Endodermal cell (in vitro differentiated cells): Measurements from ENCODE around the gene GM2A. TPM values are rescaled to one million over a fixed set of nuclear protein-coding genes. Genes with fewer than 3 reads are reported as not detected.

ENCODE experiments used
- DNase-seq: peaks from one replicate; pipeline ENCODE4 v3.0.0-alpha.2; 2017
- H3K27ac ChIP-seq: 2 replicates; pipeline ENCODE4 v1.5.1; 2013; ENCODE audit warnings: mild to moderate bottlenecking, low read depth, low read length, moderate library complexity
- H3K27me3 ChIP-seq: 2 replicates; pipeline ENCODE4 v1.6.1; 2013; ENCODE audit warnings: mild to moderate bottlenecking, low read length, moderate library complexity; ENCODE audit not compliant: insufficient read depth, control insufficient read depth, poor library complexity, severe bottlenecking
- H3K36me3 ChIP-seq: 2 replicates; pipeline ENCODE4 v1.7.0; 2013; ENCODE audit warnings: mild to moderate bottlenecking, low read length, moderate library complexity; ENCODE audit not compliant: control insufficient read depth, insufficient read depth
- H3K4me1 ChIP-seq: one replicate; pipeline ENCODE4 v1.7.0; 2013; ENCODE audit warnings: low read length; ENCODE audit not compliant: control insufficient read depth, insufficient read depth
- H3K4me3 ChIP-seq: 2 replicates; pipeline ENCODE4 v1.5.1; 2013; ENCODE audit warnings: mild to moderate bottlenecking, low read length, moderate library complexity
- H3K9ac ChIP-seq: 2 replicates; pipeline ENCODE4 v1.6.1; 2013; ENCODE audit warnings: mild to moderate bottlenecking, low read length, moderate library complexity; ENCODE audit not compliant: poor library complexity, severe bottlenecking; ENCODE audit errors: extremely low read depth
- H3K9me3 ChIP-seq: 2 replicates; pipeline ENCODE4 v1.6.1; 2013; ENCODE audit warnings: mild to moderate bottlenecking, low read length, moderate library complexity; ENCODE audit not compliant: control insufficient read depth
- H3K27ac Mint-ChIP-seq: 2 replicates; pipeline ENCODE4 v1.8.0; 2020; ENCODE audit warnings: mixed read lengths
- H3K27me3 Mint-ChIP-seq: 2 replicates; pipeline ENCODE4 v1.8.0; 2021; ENCODE audit warnings: mild to moderate bottlenecking, mixed read lengths; ENCODE audit not compliant: insufficient read depth
- H3K36me3 Mint-ChIP-seq: 2 replicates; pipeline ENCODE4 v1.8.0; 2020; ENCODE audit warnings: low read depth, mixed read lengths
- H3K4me1 Mint-ChIP-seq: 2 replicates; pipeline ENCODE4 v1.8.0; 2020; ENCODE audit warnings: mixed read lengths
- H3K4me3 Mint-ChIP-seq: 2 replicates; pipeline ENCODE4 v1.8.0; 2020; ENCODE audit warnings: mild to moderate bottlenecking, moderate library complexity, mixed read lengths
- H3K9me3 Mint-ChIP-seq: 2 replicates; pipeline ENCODE4 v1.8.0; 2020; ENCODE audit warnings: mild to moderate bottlenecking, mixed read lengths
- CTCF ChIP-seq: fragments of 200-600 bp; sonication (generic); conservative IDR thresholded peaks from 2 replicates; pipeline ENCODE4 v1.5.0; 2021; ENCODE audit warnings: antibody characterized with exemption, mild to moderate bottlenecking
- WGBS, 2 experiments: methylation state at CpG; one replicate each; pipeline versions ENCODE4 v1.1.5 to v1.1.7; 2013; ENCODE audit warnings: missing lambda C conversion rate in 2 of 2, mixed read lengths in 1 of 2; ENCODE audit not compliant: insufficient coverage in 1 of 2, insufficient read length in 1 of 2; 5-methylcytosine and 5-hydroxymethylcytosine counted together
- total RNA-seq, 2 donors: library from RNA; stranded (reverse); fragmentation: NEBNext Ultra II Directional in 1 of 2; extraction: Animal tissue kit (Norgen Biotek cat#: 25700) in 1 of 2; gene quantifications; 2 replicates in 1 of 2; 3 replicates in 1 of 2; pipeline ENCODE4 v1.2.1, GENCODE V29; 2021

GM2A gene
- total RNA-seq, 2 donors from 2014 or later, result 40.7 to 55.2 TPM

DNA sequence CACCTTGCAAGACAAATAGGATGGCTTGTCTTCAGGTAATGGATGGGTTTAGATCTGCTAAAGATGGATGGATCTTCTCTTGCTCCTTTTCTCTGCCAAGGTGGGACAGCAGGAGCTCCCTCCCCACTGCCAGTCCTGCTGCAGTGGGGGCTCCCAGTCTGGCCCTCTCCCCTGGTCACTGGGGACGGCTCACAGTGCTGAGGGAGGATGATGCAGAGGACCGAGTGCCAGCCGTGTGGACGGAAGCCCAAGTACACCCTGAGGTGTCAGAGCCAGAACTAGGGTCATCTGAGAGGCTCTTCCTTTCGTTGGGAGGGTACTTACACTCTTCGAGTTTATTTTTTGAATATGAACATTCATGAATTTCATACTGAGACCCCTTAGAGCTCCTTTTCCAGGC lies 34.8 kb upstream of the GM2A start:
- H3K4me1 ChIP-seq, result no peaks in the 10 kb centered on the region
- H3K27ac ChIP-seq, result no peak overlapping the region
- Mint-ChIP-seq H3K27me3 (peaks cover 17% of the 10 kb centered on the region), H3K4me3 (no peak overlapping the region), H3K36me3 (no peaks in the 10 kb centered on the region), H3K27ac (no peak overlapping the region), H3K4me1 (peaks cover 9% of the 10 kb centered on the region), H3K9me3 (no peaks in the 10 kb centered on the region)
- no peaks in the 10 kb centered on the region for H3K9me3 ChIP-seq
- no peak for TF ChIP-seq CTCF
- H3K36me3 ChIP-seq, result no peaks in the 10 kb centered on the region
- no peak for DNase-seq
- no peak overlapping the region for H3K9ac ChIP-seq
- WGBS, 2 experiments, result 84 to 89% methylated on average over 6 of the region's 6 CpGs
- H3K4me3 ChIP-seq, result no peak overlapping the region
- peaks cover 18% of the 10 kb centered on the region for H3K27me3 ChIP-seq

DNA sequence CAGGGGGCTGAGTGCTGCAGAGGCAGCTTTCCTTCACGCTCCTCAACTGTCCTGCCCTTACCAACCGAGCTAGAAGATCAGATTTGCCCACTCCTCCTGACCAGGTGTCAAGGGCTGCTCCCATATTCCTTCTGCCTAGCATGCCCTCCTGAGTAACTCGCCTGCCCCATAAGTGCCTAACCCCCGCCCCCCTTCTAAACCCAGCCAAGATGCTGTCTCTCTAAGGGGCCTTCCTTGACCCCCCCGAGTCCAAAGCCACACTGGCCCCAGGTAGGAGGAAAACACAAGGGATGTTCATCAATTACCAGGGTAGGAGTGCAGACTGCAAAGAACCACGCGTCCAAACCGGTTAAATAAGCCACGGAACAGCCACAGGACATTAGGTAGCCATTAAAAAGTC lies 33.8 kb upstream of the GM2A start:
- Histone ChIP-seq H3K4me1 (no peaks in the 10 kb centered on the region), H3K27me3 (peaks cover 21% of the 10 kb centered on the region), H3K9ac (no peak overlapping the region), H3K4me3 (no peak overlapping the region), H3K9me3 (no peaks in the 10 kb centered on the region), H3K27ac (no peak overlapping the region), H3K36me3 (no peaks in the 10 kb centered on the region)
- Mint-ChIP-seq H3K4me1 (peaks cover 4% of the 10 kb centered on the region), H3K4me3 (no peak overlapping the region), H3K36me3 (no peaks in the 10 kb centered on the region), H3K27ac (no peak overlapping the region), H3K9me3 (no peaks in the 10 kb centered on the region), H3K27me3 (peaks cover 23% of the 10 kb centered on the region)
- DNase-seq, result no peak
- no peak for TF ChIP-seq CTCF
- 86 to 96% methylated on average over 7 to 9 of the region's 9 CpGs for WGBS, 2 experiments

DNA sequence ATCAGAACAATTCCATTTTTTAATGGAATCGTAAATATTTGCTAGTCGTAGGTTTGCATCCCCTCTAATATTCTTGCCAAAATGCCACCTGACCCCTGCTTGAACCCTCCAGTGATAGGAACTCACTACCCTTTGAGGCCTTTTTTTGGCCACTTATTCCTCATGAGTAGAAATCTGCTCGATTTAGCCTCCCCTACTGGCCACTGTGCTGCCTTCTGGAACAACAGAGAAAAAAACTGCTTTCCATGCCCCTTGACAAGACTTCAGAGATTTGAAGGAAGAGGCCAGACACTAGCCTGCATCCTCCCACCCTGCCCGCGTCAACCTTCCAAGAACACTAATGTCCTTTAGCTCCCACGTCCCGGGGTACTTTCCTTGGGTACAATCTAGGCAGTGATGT lies 33.2 kb upstream of the GM2A start:
- Histone ChIP-seq H3K27ac (no peak overlapping the region), H3K36me3 (no peaks in the 10 kb centered on the region), H3K27me3 (peaks cover 21% of the 10 kb centered on the region), H3K4me3 (no peak overlapping the region), H3K4me1 (no peaks in the 10 kb centered on the region), H3K9ac (no peak overlapping the region), H3K9me3 (no peaks in the 10 kb centered on the region)
- Mint-ChIP-seq H3K36me3 (no peaks in the 10 kb centered on the region), H3K27ac (no peak overlapping the region), H3K9me3 (no peaks in the 10 kb centered on the region), H3K4me1 (peaks cover 4% of the 10 kb centered on the region), H3K27me3 (peaks cover 23% of the 10 kb centered on the region), H3K4me3 (no peak overlapping the region)
- peak; percentile 68 for TF ChIP-seq CTCF
- DNase-seq, result peak; percentile 59
- WGBS, 2 experiments, result 87 to 89% methylated on average over 7 of the region's 7 CpGs
